ENCODE data around the gene DES. TPM values are rescaled to one million over a fixed set of nuclear protein-coding genes. Genes with fewer than 3 reads are reported as not detected.
"Not testable (repeated sequence)": the region's sequence is repeated elsewhere in the genome, so short reads cannot be mapped to it uniquely, and the experiment has no call there.

DES gene
- total and polyA plus RNA-seq, 7 donors, result 8,143 to 14,820 (median 13,727) TPM

- intact Hi-C loops (cut with DNase I), result loop anchor here in 1 of 2 donors (5.0 to 10.0 kb wide), 2 partner anchors 106 to 224 kb away; partner anchors contain the start of gene NHEJ1
These were observed 29.9 kb upstream of the DES start for GRCh38 chr2:219388121-219388906.

GRCh38 chr2:219388907-219389156 is 29.3 kb upstream of the DES start:
- TF ChIP-seq, protein P1, sequence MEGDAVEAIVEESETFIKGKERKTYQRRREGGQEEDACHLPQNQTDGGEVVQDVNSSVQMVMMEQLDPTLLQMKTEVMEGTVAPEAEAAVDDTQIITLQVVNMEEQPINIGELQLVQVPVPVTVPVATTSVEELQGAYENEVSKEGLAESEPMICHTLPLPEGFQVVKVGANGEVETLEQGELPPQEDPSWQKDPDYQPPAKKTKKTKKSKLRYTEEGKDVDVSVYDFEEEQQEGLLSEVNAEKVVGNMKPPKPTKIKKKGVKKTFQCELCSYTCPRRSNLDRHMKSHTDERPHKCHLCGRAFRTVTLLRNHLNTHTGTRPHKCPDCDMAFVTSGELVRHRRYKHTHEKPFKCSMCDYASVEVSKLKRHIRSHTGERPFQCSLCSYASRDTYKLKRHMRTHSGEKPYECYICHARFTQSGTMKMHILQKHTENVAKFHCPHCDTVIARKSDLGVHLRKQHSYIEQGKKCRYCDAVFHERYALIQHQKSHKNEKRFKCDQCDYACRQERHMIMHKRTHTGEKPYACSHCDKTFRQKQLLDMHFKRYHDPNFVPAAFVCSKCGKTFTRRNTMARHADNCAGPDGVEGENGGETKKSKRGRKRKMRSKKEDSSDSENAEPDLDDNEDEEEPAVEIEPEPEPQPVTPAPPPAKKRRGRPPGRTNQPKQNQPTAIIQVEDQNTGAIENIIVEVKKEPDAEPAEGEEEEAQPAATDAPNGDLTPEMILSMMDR (IDR thresholded peaks at IDR 0.05), result no peak
- Histone ChIP-seq H3K27ac (peak overlapping the region; percentile 91), H3K27me3 (ENCODE audit: insufficient read depth in 3 of 3, low read length in 2 of 3) (no peaks in the 10 kb centered on the region), H3K9me3 (no peaks in the 10 kb centered on the region), H3K4me1 (peaks cover 5% of the 10 kb centered on the region), H3K4me3 (peak overlapping the region; percentile 86), H3K36me3 (ENCODE audit: insufficient read depth in 1 of 2, low read depth in 1 of 2) (peaks cover 0 to 28% of the 10 kb centered on the region in 2 donors)
- intact Hi-C loops (cut with DNase I), result loop anchor here in 1 of 2 donors (5.0 to 10.0 kb wide), 2 partner anchors 107 to 224 kb away; partner anchors contain the start of gene NHEJ1
- WGBS, 3 donors, result 32 to 45% (median 42%) methylated on average over 6 of the region's 6 CpGs
- ATAC-seq, result no peak
- no peak for DNase-seq

More at GRCh38 chr2:219388121-219388906, 29.9 kb upstream of the DES start:
- H3K27me3 ChIP-seq (ENCODE audit: insufficient read depth in 3 of 3, low read length in 2 of 3), result no peaks in the 10 kb centered on the region
- H3K4me3 ChIP-seq, result peak overlapping the region; percentile 86
- 1% methylated on average over 44 to 73 of the region's 78 CpGs for WGBS, 3 donors
- no peaks in the 10 kb centered on the region for H3K9me3 ChIP-seq
- DNase-seq (peak; percentile 99), ATAC-seq (peak; percentile 86 to 90 (median 88))
- TF ChIP-seq, protein P1 (IDR thresholded peaks at IDR 0.05), result peak; percentile 67
- H3K27ac ChIP-seq, result peak overlapping the region; percentile 91
- H3K4me1 ChIP-seq, result peaks cover 5% of the 10 kb centered on the region
- H3K36me3 ChIP-seq (ENCODE audit: insufficient read depth in 1 of 2, low read depth in 1 of 2), result peaks cover 0 to 33% of the 10 kb centered on the region in 2 donors

DNA sequence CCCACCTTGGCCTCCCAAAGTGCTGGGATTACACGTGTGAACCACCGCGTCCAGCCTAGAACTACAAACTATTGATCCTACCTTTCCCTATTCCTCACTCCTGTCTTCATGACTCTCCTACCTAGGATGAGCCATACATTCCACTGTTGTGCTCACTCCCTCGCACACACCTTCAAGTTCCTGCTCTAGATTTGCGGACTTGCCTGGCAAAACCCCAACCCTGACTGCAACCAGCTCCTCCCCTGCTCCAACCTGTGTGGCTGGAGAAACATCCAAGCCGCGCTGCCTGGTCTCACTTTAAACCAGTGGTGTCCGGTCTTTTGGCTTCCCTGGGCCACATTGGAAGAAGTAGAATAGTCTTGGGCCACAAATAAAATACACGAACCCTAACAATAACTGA is 25.4 kb upstream of the DES start:
- DNase-seq, result no peak
- no peak overlapping the region for H3K4me3 ChIP-seq
- H3K9me3 ChIP-seq, result no peaks in the 10 kb centered on the region
- WGBS, 3 donors, result 91 to 94% (median 92%) methylated on average over 9 of the region's 9 CpGs
- intact Hi-C loops (cut with DNase I), result no loop called here
- no peaks in the 10 kb centered on the region for H3K36me3 ChIP-seq (ENCODE audit: insufficient read depth in 1 of 2, low read depth in 1 of 2)
- H3K27me3 ChIP-seq (ENCODE audit: insufficient read depth in 3 of 3, low read length in 2 of 3), result no peaks in the 10 kb centered on the region
- TF ChIP-seq, protein P1 (IDR thresholded peaks at IDR 0.05), result no peak
- peaks cover 4% of the 10 kb centered on the region for H3K4me1 ChIP-seq
- no peak overlapping the region for H3K27ac ChIP-seq
- no peak for ATAC-seq

- H3K27me3 ChIP-seq (ENCODE audit: insufficient read depth in 3 of 3, low read length in 2 of 3); DNase-seq; intact Hi-C loops (cut with DNase I); H3K4me3 ChIP-seq; ATAC-seq; H3K27ac ChIP-seq; H3K9me3 ChIP-seq; H3K36me3 ChIP-seq (ENCODE audit: insufficient read depth in 1 of 2, low read depth in 1 of 2): not testable (repeated sequence)
- 94 to 96% (median 95%) methylated on average over 9 of the region's 9 CpGs for WGBS, 3 donors
- H3K4me1 ChIP-seq, result peaks cover 27% of the 10 kb centered on the region
These were observed 23.1 kb upstream of the DES start for GRCh38 chr2:219395056-219395455.

DNA sequence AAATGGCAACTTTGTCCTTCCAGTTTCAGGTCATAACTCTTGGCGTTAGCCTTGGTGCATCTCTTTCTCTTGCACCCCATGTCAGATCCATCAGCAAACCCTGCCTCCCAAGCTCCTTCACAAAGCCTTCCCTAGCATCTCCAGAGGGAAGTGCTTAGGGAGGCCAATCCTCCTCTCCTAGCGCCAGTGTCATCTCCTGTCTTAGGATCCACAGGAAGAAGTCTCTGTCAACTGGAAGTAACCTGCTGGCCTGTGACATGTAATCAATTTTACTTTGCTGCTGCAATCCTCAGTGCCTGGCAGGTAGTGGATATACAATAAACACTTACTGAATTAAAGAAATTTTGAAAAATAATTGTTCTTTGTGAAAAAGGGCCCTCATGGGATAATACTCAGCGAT is 22.6 kb upstream of the DES start:
- Histone ChIP-seq H3K9me3 (no peaks in the 10 kb centered on the region), H3K36me3 (ENCODE audit: insufficient read depth in 1 of 2, low read depth in 1 of 2) (no peaks in the 10 kb centered on the region), H3K4me1 (peaks cover 33% of the 10 kb centered on the region), H3K27me3 (ENCODE audit: insufficient read depth in 3 of 3, low read length in 2 of 3) (no peaks in the 10 kb centered on the region), H3K27ac (no peak overlapping the region), H3K4me3 (no peak overlapping the region)
- intact Hi-C loops (cut with DNase I), result no loop called here
- 88 to 94% (median 90%) methylated on average over 3 of the region's 3 CpGs for WGBS, 3 donors
- TF ChIP-seq, protein P1 (IDR thresholded peaks at IDR 0.05), result no peak
- no peak for DNase-seq
- ATAC-seq, result no peak
